Heart left ventricle (tissue), 13 donors: ENCODE data around the gene HIPK2.

ENCODE experiments used
- CTCF ChIP-seq, 12 donors: fragments of 200-600 bp; sonication (generic) in 4 of 12; IDR thresholded peaks; one replicate each; pipeline versions ENCODE4 v1.5.0 to v1.8.0; 2018 to 2022; ENCODE audit warnings: antibody characterized with exemption in 12 of 12, mild to moderate bottlenecking in 5 of 12
- POLR2A ChIP-seq, 2 donors: fragments of 450-650 bp; IDR thresholded peaks; one replicate each; pipeline ENCODE4 v1.6.1; 2017; ENCODE audit warnings: antibody characterized with exemption in 2 of 2, mild to moderate bottlenecking in 2 of 2, moderate library complexity in 2 of 2
- donor health status: ischemic (EF 13 %, LVEDD 7.1; RV severe dilation, severe dysfunction).
- donor health status: DM: no; HTN: yes; CAD: no.
- donor health status: DM: no; HTN: no; CAD: no.
- donor health status: ischemic (EF 25% LVEDD 6.9; RV normal size, moderate dysfunction).
- donor health status: ischemic (EF 25% LVEDD 5.7; RV mildly dilated, moderate dysfunction).
- donor health status: ischemic (EF 35%, LVEDD 5.7; RV mildly dilated, moderate dysfunction).
- donor health status: nonischemic (EF 11% LVEDD 7.7; RV severe dilation, severe dysfunction).
- donor health status: DM: yes; HTN: yes; CAD: no.
- donor health status: PGD.
- donor health status: ischemic (EF 29% LVEDD 5.4; RV normal size, mild dysfunction).
- donor health status: nonischemic (EF 23%, LVEDD 6.1; RV moderate dilation, normal function).

- no peak for TF ChIP-seq CTCF (IDR thresholded peaks at IDR 0.05)
- no peak for TF ChIP-seq POLR2A (IDR thresholded peaks at IDR 0.05)
Measured at GRCh38 chr7:139651308-139651707, 126.5 kb downstream of the HIPK2 start.
